Stimulated activated CD4-positive, alpha-beta T cell treated with anti-CD3 and anti-CD28 coated beads, Interleukin-15, amount 100 ng/mL, for 48 hours (primary cell): ENCODE data around the gene GABRB2.
"Not testable (repeated sequence)": the region's sequence is repeated elsewhere in the genome, so short reads cannot be mapped to it uniquely, and the experiment has no call there.

Experiments
- DNase-seq, 2 donors: peaks; one replicate each; pipeline ENCODE4 v3.0.0-alpha.2; 2020; ENCODE audit warnings: low read depth in 2 of 2

The GABRB2 gene

GRCh38 chr5:161546470-161547301, at the start of gene GABRB2:
Gene GABRB2 (minus strand): TSS chr5:161546725. CDS start chr5:161546643, 82 bp downstream.
- no peak for DNase-seq

GRCh38 chr5:161585798-161586197, 39.3 kb upstream of the GABRB2 start:
- no peak for DNase-seq

DNA sequence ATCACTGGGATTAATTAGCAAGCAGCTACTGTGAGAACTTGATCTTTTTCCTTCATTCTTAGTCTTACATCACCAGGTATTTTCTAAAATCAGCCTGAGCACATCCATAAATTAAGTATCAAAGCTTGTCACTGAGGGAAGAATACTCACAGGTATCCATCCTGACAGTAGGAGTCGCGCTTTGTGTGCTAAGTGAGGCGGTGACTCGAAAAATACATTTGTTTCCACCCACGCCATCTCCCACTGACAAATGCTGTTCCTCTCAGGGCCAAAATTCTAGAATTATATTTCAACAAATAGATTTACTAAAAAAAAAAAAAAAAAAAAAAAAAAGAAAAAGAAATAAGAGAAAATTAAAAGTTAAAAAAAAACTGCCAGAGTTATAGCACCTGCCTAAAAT, 34.1 kb upstream of the GABRB2 start:
- no peak for DNase-seq

- no peak for DNase-seq
These were observed 26.4 kb upstream of the GABRB2 start for GRCh38 chr5:161572914-161573313.

DNA sequence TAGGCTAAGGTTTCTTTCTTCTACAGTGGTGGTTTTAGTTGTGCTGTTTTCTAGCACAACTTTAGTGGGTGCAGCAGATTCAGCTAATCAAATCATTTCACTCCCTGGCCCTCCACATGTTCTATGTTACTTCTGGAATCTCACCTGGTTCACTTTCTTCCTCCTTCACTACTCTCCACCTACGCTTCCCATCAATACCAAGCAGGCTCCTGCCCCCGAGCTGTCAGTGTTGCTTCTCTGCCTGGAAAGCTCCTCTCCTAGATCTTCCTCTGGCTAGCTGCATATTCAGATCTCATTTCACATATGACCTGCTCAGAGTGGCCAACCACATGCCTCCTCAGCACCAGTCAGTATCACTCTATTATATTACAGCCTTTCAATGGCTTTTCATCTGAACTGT, 19.6 kb upstream of the GABRB2 start:
- no peak for DNase-seq

GRCh38 chr5:161562446-161562845, 15.9 kb upstream of the GABRB2 start:
- DNase-seq, result no peak

- no peak for DNase-seq
These were observed 2.6 kb upstream of the GABRB2 start for GRCh38 chr5:161549106-161549505.

GRCh38 chr5:161548487-161549094, 2.1 kb upstream of the GABRB2 start:
- no peak for DNase-seq

- no peak for DNase-seq
These were observed 1.4 kb upstream of the GABRB2 start for GRCh38 chr5:161547738-161548486.

DNA sequence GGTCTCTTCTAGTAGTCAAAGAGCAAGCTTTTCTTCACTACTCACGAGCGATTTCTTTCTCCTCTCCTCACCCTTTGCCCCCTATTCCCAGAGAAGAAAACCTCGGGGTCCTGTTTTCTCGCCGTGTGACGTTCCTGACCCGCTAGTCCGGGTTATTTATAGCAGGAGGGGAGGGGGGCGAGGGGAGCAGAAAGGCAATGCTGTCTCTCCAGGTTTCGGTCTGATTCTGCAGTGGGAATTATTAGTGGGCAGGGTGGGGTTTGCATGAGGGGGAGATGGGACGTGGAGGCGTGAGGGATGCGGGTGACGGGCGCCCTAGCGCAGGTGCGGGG, 847 bp upstream of the GABRB2 start:
- no peak for DNase-seq

GRCh38 chr5:161546095-161546469, 443 bp downstream of the GABRB2 start:
- no peak for DNase-seq

- no peak for DNase-seq
These were observed 1.0 kb downstream of the GABRB2 start for GRCh38 chr5:161545344-161546094.

DNA sequence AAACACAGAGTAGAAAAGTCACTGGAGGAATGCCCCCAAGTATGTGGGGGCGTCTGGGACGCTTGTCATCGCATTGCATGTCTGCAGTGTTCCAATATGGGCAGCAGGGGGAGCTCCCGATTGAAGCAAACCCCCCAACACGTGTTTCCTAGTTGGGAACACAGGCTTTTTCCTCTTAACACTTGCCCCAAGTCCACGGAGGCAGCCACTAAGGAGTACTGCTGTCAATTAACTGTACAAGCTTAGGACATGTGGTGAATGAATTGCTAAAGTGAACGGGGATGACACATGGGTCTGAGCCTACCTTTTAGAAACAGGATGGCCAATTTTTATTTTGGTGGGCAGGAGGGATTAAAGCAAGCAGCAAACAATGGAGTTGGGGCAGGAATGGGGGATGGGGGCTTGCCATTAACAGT, 2.2 kb downstream of the GABRB2 start:
- no peak for DNase-seq

DNA sequence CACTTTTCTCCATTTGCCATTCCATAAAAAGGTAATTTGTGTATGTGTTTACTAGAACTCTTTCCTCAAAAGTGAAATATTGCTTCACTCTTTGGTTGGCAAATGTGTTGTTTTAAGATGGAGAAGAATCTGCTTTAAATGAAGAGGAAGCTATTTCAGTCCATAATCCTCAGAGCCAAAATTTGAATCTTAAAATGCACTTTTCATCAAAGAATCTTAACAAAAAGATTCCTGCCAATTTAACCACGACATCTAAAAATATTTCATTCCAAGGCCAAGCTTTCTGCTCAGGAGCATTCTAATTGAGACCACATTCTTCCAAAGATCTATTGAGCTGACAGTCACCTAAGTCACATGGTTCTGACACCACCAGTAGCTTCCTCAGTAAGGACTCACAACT, 7.5 kb downstream of the GABRB2 start:
- no peak for DNase-seq

DNA sequence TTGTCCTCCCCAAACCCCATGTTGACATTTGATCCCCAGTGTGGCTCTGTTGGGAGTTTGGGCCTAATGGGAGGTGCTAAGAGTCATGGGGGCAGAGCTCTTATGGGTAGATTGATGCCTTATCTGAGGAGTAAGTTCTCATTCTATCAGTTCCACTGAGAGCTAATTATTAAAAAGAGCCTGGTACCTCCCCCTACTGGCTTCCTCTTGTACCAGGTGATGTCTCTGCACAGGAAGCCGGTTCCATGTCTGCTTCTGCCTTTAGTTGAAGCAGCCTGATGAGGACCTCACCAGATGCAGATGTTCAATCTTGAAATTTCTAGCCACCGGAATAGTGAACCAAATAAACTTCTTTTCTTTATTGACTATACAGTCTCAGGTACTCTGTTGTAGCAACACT, 10.8 kb downstream of the GABRB2 start:
- no peak for DNase-seq

DNA sequence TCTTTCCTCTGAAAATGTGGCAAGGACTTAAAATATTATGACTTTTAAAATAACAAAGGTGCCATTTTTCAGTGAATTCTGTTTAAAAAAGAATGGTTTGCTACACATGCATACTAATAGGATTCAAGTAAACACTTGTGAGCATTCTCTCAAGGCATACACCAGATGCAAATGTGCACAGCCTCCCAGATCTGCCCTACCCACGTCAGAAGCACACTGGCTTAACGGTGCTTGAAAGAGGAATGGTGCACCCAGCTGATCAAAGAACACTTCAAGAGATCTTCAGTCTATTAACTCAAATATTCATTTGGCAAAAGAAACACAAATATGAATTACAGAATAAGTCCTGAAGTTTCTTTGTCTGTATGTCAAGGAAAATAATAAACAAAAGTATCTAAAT, 15.8 kb downstream of the GABRB2 start:
- DNase-seq, result no peak

DNA sequence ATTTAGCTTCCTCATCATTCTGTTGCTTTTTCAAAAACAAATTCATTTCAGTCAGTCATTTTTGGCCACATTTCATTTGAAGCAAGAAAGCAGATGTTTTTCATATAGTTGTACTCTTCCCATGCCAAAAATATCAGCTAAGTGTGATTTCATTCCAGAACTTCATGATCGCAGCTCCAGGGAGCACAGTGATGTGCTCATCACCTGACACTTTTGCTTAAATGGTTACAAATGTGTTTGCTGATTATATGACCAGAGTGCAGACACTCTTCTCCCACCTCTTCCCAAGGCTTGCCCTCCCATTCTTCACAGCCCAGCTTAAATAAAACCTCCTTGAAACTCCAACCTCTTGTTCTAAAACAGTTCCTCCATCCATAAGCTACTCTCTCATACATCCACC, 32.6 kb downstream of the GABRB2 start:
- no peak for DNase-seq

GRCh38 chr5:161507591-161507990, 38.9 kb downstream of the GABRB2 start:
- DNase-seq, result no peak

- not testable (repeated sequence) for DNase-seq
These were observed 41.4 kb downstream of the GABRB2 start for GRCh38 chr5:161505160-161505559.

GRCh38 chr5:161498531-161498930, 48.0 kb downstream of the GABRB2 start:
- no peak for DNase-seq

DNA sequence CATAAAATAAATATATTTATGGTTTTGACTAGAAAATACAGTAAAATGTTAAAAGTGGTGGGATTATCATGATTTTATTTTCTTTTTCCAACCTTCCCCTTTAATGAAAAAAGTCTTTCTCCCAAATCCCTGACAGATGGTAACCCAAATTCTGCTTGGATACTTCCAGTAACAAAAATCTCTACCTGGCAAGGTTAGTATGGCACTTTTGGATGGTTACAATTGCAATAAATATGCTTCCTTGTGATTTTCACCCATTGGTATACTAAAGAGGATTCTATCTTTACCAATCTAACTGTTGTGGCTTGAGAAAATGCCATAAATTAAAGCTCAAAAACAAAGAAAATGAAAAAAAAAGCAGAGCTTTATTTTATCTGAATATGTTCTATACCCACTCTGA, 62.8 kb downstream of the GABRB2 start:
- DNase-seq, result no peak

DNA sequence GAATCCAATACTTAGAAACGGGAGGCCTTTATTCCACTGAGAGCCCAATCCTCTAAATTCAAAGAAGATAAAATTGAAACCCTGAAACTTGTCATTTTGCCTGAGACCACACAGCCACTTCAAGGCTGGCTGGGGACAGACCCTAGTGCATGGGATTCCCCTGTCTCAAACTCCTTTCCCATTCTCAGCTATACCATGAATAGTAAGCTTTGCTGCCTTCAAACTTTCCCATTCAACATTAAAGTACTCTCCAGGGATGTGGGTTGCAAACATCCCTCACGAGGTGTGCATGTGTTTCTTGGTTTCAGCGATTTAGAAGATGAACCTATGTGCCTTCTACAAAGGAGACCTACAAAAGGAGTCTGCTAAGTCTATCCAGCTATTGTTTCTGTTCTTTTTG, 64.6 kb downstream of the GABRB2 start:
- DNase-seq, result no peak
